ENCODE results near the gene DCAF11.

- no peak for TF ChIP-seq CTCF (IDR thresholded peaks at IDR 0.05)
- no peak for TF ChIP-seq EZH2 (IDR thresholded peaks at IDR 0.05)
These were observed 51.2 kb downstream of the DCAF11 start for GRCh38 chr14:24165785-24166184.

Data from neural progenitor cell (in vitro differentiated cells).